ENCODE data around the gene ZNF100.
A peak's percentile ranks its signal among the peaks of the same experiment; 100 is the strongest.
"Not testable (repeated sequence)": the region's sequence is repeated elsewhere in the genome, so short reads cannot be mapped to it uniquely, and the experiment has no call there.

Gene ZNF100

GRCh38 chr19:21789466-21790085, 22.2 kb upstream of the ZNF100 start:
- Histone ChIP-seq H3K4me2 (ENCODE audit: low read depth, low read length, poor library complexity, severe bottlenecking) (no peak overlapping the region), H3K9me3 (ENCODE audit: insufficient read depth, low read depth, low read length) (no peaks in the 10 kb centered on the region; the same call in 1 of the 2 replicates), H4K20me1 (ENCODE audit: insufficient read depth, low read length, poor library complexity, severe bottlenecking) (no peaks in the 10 kb centered on the region), H3K27me3 (ENCODE audit: insufficient read depth, low read length, poor library complexity, severe bottlenecking) (no peaks in the 10 kb centered on the region), H3K79me2 (ENCODE audit: insufficient read depth, low read length) (no peaks in the 10 kb centered on the region), H3K4me1 (ENCODE audit: insufficient read depth, low read length, poor library complexity, severe bottlenecking) (no peaks in the 10 kb centered on the region), H3K9ac (ENCODE audit: low read depth, low read length, poor library complexity, severe bottlenecking) (no peak overlapping the region), H3K9me2 (replicated peaks; ENCODE audit: low read depth, low read length) (no peaks in the 10 kb centered on the region), H3K4me3 (ENCODE audit: low read length, poor library complexity, severe bottlenecking) (no peak overlapping the region), H3F3A (ENCODE audit: low read depth) (no peaks in the 10 kb centered on the region), H2AFZ (ENCODE audit: low read length) (no peak overlapping the region), H3K36me3 (ENCODE audit: insufficient read depth, low read length) (no peaks in the 10 kb centered on the region)
- no peak for TF ChIP-seq EZH2phosphoT487 (IDR thresholded peaks at IDR 0.05; ENCODE audit: borderline replicate concordance)
- TF ChIP-seq CTCF (conservative IDR thresholded peaks at IDR 0.05; ENCODE audit: low read length), result no peak

- H3K27me3 ChIP-seq (ENCODE audit: insufficient read depth, low read length, poor library complexity, severe bottlenecking), result no peaks in the 10 kb centered on the region
- H3F3A ChIP-seq (ENCODE audit: low read depth), result no peaks in the 10 kb centered on the region
- no peak overlapping the region for H3K4me3 ChIP-seq (ENCODE audit: low read length, poor library complexity, severe bottlenecking)
- no peak overlapping the region for H2AFZ ChIP-seq (ENCODE audit: low read length)
- TF ChIP-seq CTCF (conservative IDR thresholded peaks at IDR 0.05; ENCODE audit: low read length) (no peak), EZH2phosphoT487 (IDR thresholded peaks at IDR 0.05; ENCODE audit: borderline replicate concordance) (no peak)
- no peaks in the 10 kb centered on the region; the same call in 1 of the 2 replicates for H3K9me3 ChIP-seq (ENCODE audit: insufficient read depth, low read depth, low read length)
- H4K20me1 ChIP-seq (ENCODE audit: insufficient read depth, low read length, poor library complexity, severe bottlenecking), result no peaks in the 10 kb centered on the region
- no peak overlapping the region for H3K4me2 ChIP-seq (ENCODE audit: low read depth, low read length, poor library complexity, severe bottlenecking)
- no peaks in the 10 kb centered on the region for H3K9me2 ChIP-seq (replicated peaks; ENCODE audit: low read depth, low read length)
- no peak overlapping the region for H3K9ac ChIP-seq (ENCODE audit: low read depth, low read length, poor library complexity, severe bottlenecking)
- no peaks in the 10 kb centered on the region for H3K36me3 ChIP-seq (ENCODE audit: insufficient read depth, low read length)
- no peaks in the 10 kb centered on the region for H3K4me1 ChIP-seq (ENCODE audit: insufficient read depth, low read length, poor library complexity, severe bottlenecking)
- no peaks in the 10 kb centered on the region for H3K79me2 ChIP-seq (ENCODE audit: insufficient read depth, low read length)
Measured at GRCh38 chr19:21786936-21787335, 19.6 kb upstream of the ZNF100 start.

DNA sequence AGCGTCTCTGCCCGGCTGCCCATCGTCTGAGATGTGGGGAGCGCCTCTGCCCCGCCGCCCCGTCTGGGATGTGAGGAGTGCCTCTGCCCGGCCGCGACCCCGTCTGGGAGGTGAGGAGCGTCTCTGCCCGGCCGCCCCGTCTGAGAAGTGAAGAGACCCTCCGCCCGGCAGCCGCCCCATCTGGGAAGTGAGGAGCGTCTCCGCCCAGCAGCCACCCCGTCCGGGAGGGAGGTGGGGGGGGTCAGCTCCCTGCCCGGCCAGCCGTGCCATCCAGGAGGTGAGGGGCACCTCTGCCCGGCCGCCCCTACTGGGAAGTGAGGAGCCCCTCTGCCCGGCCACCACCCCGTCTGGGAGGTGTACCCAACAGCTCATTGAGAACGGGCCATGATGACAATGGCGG, 8.4 kb upstream of the ZNF100 start:
- not testable (repeated sequence) for H3K4me3 ChIP-seq (ENCODE audit: low read length, poor library complexity, severe bottlenecking); H4K20me1 ChIP-seq (ENCODE audit: insufficient read depth, low read length, poor library complexity, severe bottlenecking); H2AFZ ChIP-seq (ENCODE audit: low read length); H3K36me3 ChIP-seq (ENCODE audit: insufficient read depth, low read length); H3K9me3 ChIP-seq (ENCODE audit: insufficient read depth, low read depth, low read length); H3K27me3 ChIP-seq (ENCODE audit: insufficient read depth, low read length, poor library complexity, severe bottlenecking); H3K9me2 ChIP-seq (replicated peaks; ENCODE audit: low read depth, low read length); H3K4me1 ChIP-seq (ENCODE audit: insufficient read depth, low read length, poor library complexity, severe bottlenecking); H3K9ac ChIP-seq (ENCODE audit: low read depth, low read length, poor library complexity, severe bottlenecking); H3K4me2 ChIP-seq (ENCODE audit: low read depth, low read length, poor library complexity, severe bottlenecking); H3F3A ChIP-seq (ENCODE audit: low read depth); H3K79me2 ChIP-seq (ENCODE audit: insufficient read depth, low read length)

DNA sequence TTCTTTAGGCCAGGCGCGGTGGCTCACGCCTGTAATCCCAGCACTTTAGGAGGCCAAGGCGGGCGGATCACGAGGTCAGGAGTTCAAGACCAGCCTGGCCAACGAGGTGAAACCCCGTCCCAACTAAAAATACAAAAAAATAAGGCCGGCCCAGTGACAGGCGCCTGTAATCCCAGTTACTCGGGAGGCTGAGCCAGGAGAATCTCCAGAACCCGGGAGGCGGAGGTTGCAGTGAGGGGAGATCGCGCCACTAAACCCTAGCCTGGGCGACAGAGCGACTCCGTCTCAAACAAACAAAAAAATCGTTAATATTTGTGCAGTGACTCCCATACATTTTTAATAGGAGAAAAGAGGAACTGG, 694 bp downstream of the ZNF100 start:
- H3K4me1 ChIP-seq (ENCODE audit: insufficient read depth, low read length, poor library complexity, severe bottlenecking), result peaks cover 28% of the 10 kb centered on the region
- not testable (repeated sequence) for H3F3A ChIP-seq (ENCODE audit: low read depth); H3K9me2 ChIP-seq (replicated peaks; ENCODE audit: low read depth, low read length); H3K9me3 ChIP-seq (ENCODE audit: insufficient read depth, low read depth, low read length); H3K27me3 ChIP-seq (ENCODE audit: insufficient read depth, low read length, poor library complexity, severe bottlenecking)
- peak overlapping the region; percentile 86 for H3K9ac ChIP-seq (ENCODE audit: low read depth, low read length, poor library complexity, severe bottlenecking)
- H3K4me2 ChIP-seq (ENCODE audit: low read depth, low read length, poor library complexity, severe bottlenecking), result peak overlapping the region; percentile 79
- peak overlapping the region; percentile 80; the same call in 1 of the 2 replicates for H2AFZ ChIP-seq (ENCODE audit: low read length)
- H3K4me3 ChIP-seq (ENCODE audit: low read length, poor library complexity, severe bottlenecking), result peak overlapping the region; percentile 90
- peaks cover 14% of the 10 kb centered on the region for H4K20me1 ChIP-seq (ENCODE audit: insufficient read depth, low read length, poor library complexity, severe bottlenecking)
- peaks cover 23% of the 10 kb centered on the region for H3K36me3 ChIP-seq (ENCODE audit: insufficient read depth, low read length)
- peaks cover 55% of the 10 kb centered on the region for H3K79me2 ChIP-seq (ENCODE audit: insufficient read depth, low read length)
